GM12874 (cell line): ENCODE data around the gene ARL2BP.

ENCODE experiments used
- CTCF ChIP-seq: IDR thresholded peaks from 2 replicates; pipeline ENCODE4 v1.5.1; 2011; ENCODE audit warnings: low read depth, mild to moderate bottlenecking, control low read depth, low read length, moderate library complexity; ENCODE audit not compliant: insufficient read depth

Gene ARL2BP

DNA sequence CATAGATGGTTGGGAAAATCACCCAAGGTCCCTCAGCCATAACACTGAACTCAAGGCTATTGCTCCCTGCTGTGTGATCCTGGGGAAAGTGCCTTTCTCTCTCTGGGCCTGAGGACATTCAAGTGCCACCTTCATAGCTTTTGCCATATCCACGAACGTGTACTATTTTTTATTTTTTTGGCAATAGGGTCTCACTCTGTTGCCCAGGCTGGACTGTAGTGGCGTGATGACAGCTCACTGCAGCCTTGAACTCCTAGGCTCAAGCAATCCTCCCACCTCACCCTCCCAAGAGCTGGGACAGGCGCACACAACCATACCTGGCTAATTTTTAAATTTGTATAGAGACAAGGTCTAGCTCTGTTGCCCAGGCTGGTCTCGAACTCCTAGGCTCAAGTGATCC, 28.8 kb downstream of the ARL2BP start:
- no peak for TF ChIP-seq CTCF

- no peak for TF ChIP-seq CTCF
Observed at GRCh38 chr16:57276596-57276995, 31.5 kb downstream of the ARL2BP start.

DNA sequence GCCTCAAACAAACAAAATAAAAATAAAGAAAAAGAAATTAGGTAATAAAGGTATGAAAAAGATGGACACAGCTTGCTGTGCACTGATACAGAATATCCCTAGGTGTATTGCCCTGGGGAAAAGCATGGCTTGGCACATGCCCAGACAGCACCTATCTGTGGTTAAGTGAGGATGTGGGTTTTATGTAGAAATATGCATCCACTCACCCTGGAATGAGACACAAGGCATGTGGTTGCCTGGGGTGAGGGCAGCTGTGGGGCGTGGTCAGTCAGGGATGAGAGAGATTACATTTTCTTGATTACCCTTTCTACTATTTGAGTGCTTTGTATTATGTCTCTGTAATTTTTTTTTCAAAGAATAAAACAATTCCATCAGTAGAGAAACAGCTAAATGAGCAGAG, 32.5 kb downstream of the ARL2BP start:
- no peak for TF ChIP-seq CTCF

DNA sequence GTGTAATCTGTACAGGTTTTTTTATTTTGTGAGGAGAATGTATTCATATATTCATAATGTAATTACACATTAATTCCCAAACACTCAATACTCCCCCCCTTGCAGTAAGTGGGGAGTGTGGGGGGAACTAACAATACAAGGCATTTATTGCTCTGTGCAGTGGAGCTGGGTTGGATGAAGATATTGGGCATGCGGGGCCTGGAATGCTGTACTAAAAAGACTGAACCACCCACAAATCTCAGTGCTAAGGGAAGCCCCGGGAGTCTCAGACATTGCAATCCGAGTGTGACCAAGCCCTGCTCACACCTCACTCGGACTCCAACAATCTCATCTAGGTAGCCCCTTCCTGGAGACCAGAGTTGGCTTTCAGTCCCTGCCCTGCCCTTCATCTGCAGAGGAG, 33.4 kb downstream of the ARL2BP start:
- no peak for TF ChIP-seq CTCF

- no peak for TF ChIP-seq CTCF
Observed at GRCh38 chr16:57279780-57280638, 35.0 kb downstream of the ARL2BP start.

- TF ChIP-seq CTCF, result no peak
Observed at GRCh38 chr16:57281791-57282190, 36.7 kb downstream of the ARL2BP start.

- TF ChIP-seq CTCF, result no peak
Observed at GRCh38 chr16:57282510-57283213, 37.6 kb downstream of the ARL2BP start.
